ENCODE measurements around the gene NXPH2. TPM values are rescaled to one million over a fixed set of nuclear protein-coding genes. Genes with fewer than 3 reads are reported as not detected.

The NXPH2 gene
- total and polyA plus RNA-seq, 9 of the 15 experiments (the other 6 are each of a cell fraction or from before 2014, with no cell fraction given): not detected

DNA sequence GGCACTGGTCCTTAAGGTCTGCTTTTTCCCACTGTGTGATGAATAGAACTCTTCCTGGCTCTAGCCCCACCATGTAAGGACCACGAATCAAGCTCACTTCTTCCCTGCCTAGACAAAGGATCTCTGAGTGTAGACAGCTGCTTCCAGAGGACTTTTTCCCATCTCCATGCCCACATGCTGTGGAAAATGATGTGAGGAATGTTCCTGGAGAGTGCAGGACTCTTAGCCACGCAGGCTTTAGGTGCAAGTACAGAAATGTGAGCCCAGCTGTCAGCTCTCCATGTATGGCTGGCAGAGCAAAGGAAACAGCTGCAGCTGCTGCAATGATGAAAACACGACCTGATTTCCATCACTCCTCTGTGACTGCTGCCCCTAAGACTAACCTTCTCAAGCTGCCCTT is 35.5 kb downstream of the NXPH2 start:
- H3K27me3 ChIP-seq (ENCODE audit: control insufficient read depth in 2 of 2, insufficient read depth in 2 of 2, low read length in 2 of 2): no peaks in the 10 kb centered on the region
- ChIA-PET CTCF (ENCODE audit: low intra/inter-chr PET ratio) (no interaction called here), POLR2A (no interaction called here)
- 0% methylated on average over 3 of the region's 3 CpGs for WGBS (ENCODE audit: insufficient coverage, low coverage, missing lambda C conversion rate)
- H3K9me1 ChIP-seq (ENCODE audit: control insufficient read depth, insufficient read depth, low read length): no peaks in the 10 kb centered on the region
- H3K9ac ChIP-seq (ENCODE audit: insufficient read depth in 1 of 2, low read depth in 2 of 2, low read length in 2 of 2): no peak overlapping the region
- no peaks in the 10 kb centered on the region for H3K79me2 ChIP-seq (ENCODE audit: control insufficient read depth, insufficient read depth, low read length)
- H3K36me3 ChIP-seq (ENCODE audit: control insufficient read depth, insufficient read depth, low read length): no peaks in the 10 kb centered on the region
- in situ Hi-C loops (cut with MboI) (no loop called here), intact Hi-C loops (cut with micrococcal nuclease) (no loop called here)
- no peak overlapping the region for H2AFZ ChIP-seq (ENCODE audit: low read depth, low read length)
- no TSS peak for BruUV-seq (replicated peaks)
- H3K4me3 ChIP-seq: no peak overlapping the region
- FAIRE-seq: no peak
- no peak for DNase-seq (ENCODE audit: extremely low read depth in 1 of 4, low spot score in 3 of 4)
- no peak for ATAC-seq
- H3K9me3 ChIP-seq (replicated peaks; ENCODE audit: control insufficient read depth, insufficient read depth, low read depth, low read length): no peaks in the 10 kb centered on the region
- H3K27ac ChIP-seq (ENCODE audit: extremely low read depth, low read depth, low read length): no peak overlapping the region
- H4K20me1 ChIP-seq (replicated peaks; ENCODE audit: control insufficient read depth, insufficient read depth, low read length): no peaks in the 10 kb centered on the region
- H3K4me1 ChIP-seq (replicated peaks in 1 of 2; ENCODE audit: control insufficient read depth in 2 of 2, insufficient read depth in 2 of 2, low read length in 2 of 2): no peaks in the 10 kb centered on the region
- TF ChIP-seq, protein P1, sequence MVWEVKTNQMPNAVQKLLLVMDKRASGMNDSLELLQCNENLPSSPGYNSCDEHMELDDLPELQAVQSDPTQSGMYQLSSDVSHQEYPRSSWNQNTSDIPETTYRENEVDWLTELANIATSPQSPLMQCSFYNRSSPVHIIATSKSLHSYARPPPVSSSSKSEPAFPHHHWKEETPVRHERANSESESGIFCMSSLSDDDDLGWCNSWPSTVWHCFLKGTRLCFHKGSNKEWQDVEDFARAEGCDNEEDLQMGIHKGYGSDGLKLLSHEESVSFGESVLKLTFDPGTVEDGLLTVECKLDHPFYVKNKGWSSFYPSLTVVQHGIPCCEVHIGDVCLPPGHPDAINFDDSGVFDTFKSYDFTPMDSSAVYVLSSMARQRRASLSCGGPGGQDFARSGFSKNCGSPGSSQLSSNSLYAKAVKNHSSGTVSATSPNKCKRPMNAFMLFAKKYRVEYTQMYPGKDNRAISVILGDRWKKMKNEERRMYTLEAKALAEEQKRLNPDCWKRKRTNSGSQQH (CRISPR knock-in tag; IDR thresholded peaks at IDR 0.05): no peak
- TF ChIP-seq GABPB1 (CRISPR knock-in tag; IDR thresholded peaks at IDR 0.05) (no peak), ARNT (IDR thresholded peaks at IDR 0.05) (no peak), ZNF778 (CRISPR knock-in tag; IDR thresholded peaks at IDR 0.05) (no peak), RAD51 (IDR thresholded peaks at IDR 0.05; ENCODE audit: borderline replicate concordance, low read depth) (no peak), ZNF324 (CRISPR knock-in tag; IDR thresholded peaks at IDR 0.05) (no peak), ZNF668 (CRISPR knock-in tag; IDR thresholded peaks at IDR 0.05) (no peak), MCM5 (IDR thresholded peaks at IDR 0.05; ENCODE audit: low read depth) (no peak), FOXK2 (conservative IDR thresholded peaks at IDR 0.05 in 1 of 2, IDR thresholded peaks at IDR 0.05 in 1 of 2; ENCODE audit: low read depth in 2 of 2) (no peak), SRSF3 (IDR thresholded peaks at IDR 0.05; ENCODE audit: insufficient read depth, low read length) (no peak), ZNF133 (CRISPR knock-in tag; IDR thresholded peaks at IDR 0.05) (no peak), GATAD2B (IDR thresholded peaks at IDR 0.05; ENCODE audit: borderline replicate concordance) (no peak), ELF1 (tag; IDR thresholded peaks at IDR 0.05) (no peak), FUS (optimal IDR thresholded peaks at IDR 0.05; ENCODE audit: low read depth, low read length) (no peak), ZNF583 (CRISPR knock-in tag; IDR thresholded peaks at IDR 0.05) (no peak), MIER1 (IDR thresholded peaks at IDR 0.05; ENCODE audit: low read depth) (no peak)
- TF ChIP-seq, protein P2, sequence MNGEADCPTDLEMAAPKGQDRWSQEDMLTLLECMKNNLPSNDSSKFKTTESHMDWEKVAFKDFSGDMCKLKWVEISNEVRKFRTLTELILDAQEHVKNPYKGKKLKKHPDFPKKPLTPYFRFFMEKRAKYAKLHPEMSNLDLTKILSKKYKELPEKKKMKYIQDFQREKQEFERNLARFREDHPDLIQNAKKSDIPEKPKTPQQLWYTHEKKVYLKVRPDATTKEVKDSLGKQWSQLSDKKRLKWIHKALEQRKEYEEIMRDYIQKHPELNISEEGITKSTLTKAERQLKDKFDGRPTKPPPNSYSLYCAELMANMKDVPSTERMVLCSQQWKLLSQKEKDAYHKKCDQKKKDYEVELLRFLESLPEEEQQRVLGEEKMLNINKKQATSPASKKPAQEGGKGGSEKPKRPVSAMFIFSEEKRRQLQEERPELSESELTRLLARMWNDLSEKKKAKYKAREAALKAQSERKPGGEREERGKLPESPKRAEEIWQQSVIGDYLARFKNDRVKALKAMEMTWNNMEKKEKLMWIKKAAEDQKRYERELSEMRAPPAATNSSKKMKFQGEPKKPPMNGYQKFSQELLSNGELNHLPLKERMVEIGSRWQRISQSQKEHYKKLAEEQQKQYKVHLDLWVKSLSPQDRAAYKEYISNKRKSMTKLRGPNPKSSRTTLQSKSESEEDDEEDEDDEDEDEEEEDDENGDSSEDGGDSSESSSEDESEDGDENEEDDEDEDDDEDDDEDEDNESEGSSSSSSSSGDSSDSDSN (IDR thresholded peaks at IDR 0.05; ENCODE audit: borderline replicate concordance in 1 of 2, low read depth in 2 of 2, low read length in 2 of 2): no peak
- TF ChIP-seq, protein P3, sequence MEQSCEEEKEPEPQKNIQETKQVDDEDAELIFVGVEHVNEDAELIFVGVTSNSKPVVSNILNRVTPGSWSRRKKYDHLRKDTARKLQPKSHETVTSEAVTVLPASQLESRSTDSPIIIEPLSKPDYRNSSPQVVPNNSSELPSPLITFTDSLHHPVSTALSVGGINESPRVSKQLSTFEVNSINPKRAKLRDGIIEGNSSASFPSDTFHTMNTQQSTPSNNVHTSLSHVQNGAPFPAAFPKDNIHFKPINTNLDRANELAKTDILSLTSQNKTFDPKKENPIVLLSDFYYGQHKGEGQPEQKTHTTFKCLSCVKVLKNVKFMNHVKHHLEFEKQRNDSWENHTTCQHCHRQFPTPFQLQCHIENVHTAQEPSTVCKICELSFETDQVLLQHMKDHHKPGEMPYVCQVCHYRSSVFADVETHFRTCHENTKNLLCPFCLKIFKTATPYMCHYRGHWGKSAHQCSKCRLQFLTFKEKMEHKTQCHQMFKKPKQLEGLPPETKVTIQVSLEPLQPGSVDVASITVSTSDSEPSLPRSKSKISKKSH (CRISPR knock-in tag; IDR thresholded peaks at IDR 0.05): no peak
- TF ChIP-seq, protein P4, sequence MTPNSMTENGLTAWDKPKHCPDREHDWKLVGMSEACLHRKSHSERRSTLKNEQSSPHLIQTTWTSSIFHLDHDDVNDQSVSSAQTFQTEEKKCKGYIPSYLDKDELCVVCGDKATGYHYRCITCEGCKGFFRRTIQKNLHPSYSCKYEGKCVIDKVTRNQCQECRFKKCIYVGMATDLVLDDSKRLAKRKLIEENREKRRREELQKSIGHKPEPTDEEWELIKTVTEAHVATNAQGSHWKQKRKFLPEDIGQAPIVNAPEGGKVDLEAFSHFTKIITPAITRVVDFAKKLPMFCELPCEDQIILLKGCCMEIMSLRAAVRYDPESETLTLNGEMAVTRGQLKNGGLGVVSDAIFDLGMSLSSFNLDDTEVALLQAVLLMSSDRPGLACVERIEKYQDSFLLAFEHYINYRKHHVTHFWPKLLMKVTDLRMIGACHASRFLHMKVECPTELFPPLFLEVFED (CRISPR knock-in tag; conservative IDR thresholded peaks at IDR 0.05): no peak
- H3K4me2 ChIP-seq (ENCODE audit: insufficient read depth, low read length): no peak overlapping the region
